Upper lobe of right lung (tissue), 1 donor: ENCODE results near the gene FAM20B. TPM values are rescaled to one million over a fixed set of nuclear protein-coding genes. Genes with fewer than 3 reads are reported as not detected.

Experiments used
- ATAC-seq: fragments of 200-7000 bp; cut with Tn5 transposase; one replicate; pipeline ENCODE4 v1.9.1; 2020; ENCODE audit warnings: mild to moderate bottlenecking, moderate library complexity
- DNase-seq: peaks from one replicate; pipeline ENCODE4 v3.0.0-alpha.2; 2020
- H3K27ac ChIP-seq: fragments of 200-600 bp; one replicate; pipeline ENCODE4 v1.8.0; 2022
- H3K27me3 ChIP-seq: fragments of 200-600 bp; one replicate; pipeline ENCODE4 v1.8.0; 2022; ENCODE audit warnings: mild to moderate bottlenecking
- H3K36me3 ChIP-seq: fragments of 200-600 bp; one replicate; pipeline ENCODE4 v1.8.0; 2022
- H3K4me1 ChIP-seq: fragments of 200-600 bp; one replicate; pipeline ENCODE4 v1.8.0; 2022
- H3K4me3 ChIP-seq: fragments of 200-600 bp; one replicate; pipeline ENCODE4 v1.8.0; 2022; ENCODE audit warnings: mild to moderate bottlenecking
- H3K9me3 ChIP-seq: fragments of 200-600 bp; one replicate; pipeline ENCODE4 v1.8.0; 2022
- intact Hi-C: fragments of 100-400 bp; cut with DNase I; formaldehyde crosslinking; loops from one replicate; pipeline ENCODE4 v1.11.0; 2022
- total RNA-seq: library from RNA; stranded (reverse); fragmentation: NEBNext Ultra II Directional; extraction: Animal tissue kit (Norgen Biotek cat#: 25700); gene quantifications from one replicate; pipeline ENCODE4 v1.2.1, GENCODE V29; 2021
- TF ChIP-seq, protein P1 (sequence below): fragments of 200-600 bp; IDR thresholded peaks from one replicate; pipeline ENCODE4 v1.8.0; 2022; ENCODE audit warnings: antibody characterized with exemption
- donor health status: DM: no; HTN: yes; CAD: no; lungs with severe emphysema.

Gene FAM20B
- total RNA-seq, 1 donor from 2014 or later, result 44.0 TPM

DNA sequence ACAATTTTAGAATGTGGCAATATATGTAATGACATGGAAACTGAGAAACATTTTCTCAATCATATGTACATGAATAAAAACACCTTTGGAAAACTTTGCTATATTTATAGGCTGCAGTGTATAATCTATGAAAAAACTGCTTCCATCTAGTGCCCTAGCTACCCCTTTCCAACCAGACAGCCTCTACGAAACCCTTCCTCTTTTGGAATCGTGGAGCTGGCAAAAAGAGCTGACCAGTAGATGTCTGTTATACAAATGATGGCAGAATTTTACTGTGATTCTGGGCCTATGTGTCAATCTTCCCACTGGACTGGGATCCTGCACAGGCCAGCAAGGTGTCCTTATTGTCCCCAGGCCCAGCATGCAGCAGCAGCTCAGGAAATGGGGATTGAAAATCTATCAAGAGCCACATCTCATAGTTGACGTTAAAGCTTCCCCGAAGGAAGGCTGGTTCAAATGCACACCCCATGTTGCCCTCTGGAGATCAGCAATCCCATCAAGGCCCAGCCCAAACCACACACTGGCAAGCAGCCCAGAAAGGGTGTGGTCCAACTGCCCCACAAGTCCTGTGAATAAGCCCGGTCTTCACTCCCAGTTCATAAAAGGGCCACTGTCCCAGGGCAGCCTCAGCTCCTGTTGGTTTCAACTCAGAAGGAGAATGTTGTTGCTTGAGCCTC lies 8.8 kb upstream of the FAM20B start:
- DNase-seq, result peak; percentile 92
- TF ChIP-seq, protein P1, sequence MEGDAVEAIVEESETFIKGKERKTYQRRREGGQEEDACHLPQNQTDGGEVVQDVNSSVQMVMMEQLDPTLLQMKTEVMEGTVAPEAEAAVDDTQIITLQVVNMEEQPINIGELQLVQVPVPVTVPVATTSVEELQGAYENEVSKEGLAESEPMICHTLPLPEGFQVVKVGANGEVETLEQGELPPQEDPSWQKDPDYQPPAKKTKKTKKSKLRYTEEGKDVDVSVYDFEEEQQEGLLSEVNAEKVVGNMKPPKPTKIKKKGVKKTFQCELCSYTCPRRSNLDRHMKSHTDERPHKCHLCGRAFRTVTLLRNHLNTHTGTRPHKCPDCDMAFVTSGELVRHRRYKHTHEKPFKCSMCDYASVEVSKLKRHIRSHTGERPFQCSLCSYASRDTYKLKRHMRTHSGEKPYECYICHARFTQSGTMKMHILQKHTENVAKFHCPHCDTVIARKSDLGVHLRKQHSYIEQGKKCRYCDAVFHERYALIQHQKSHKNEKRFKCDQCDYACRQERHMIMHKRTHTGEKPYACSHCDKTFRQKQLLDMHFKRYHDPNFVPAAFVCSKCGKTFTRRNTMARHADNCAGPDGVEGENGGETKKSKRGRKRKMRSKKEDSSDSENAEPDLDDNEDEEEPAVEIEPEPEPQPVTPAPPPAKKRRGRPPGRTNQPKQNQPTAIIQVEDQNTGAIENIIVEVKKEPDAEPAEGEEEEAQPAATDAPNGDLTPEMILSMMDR, result no peak
- intact Hi-C loops, result no loop called here
- peak; percentile 97 for ATAC-seq
- Histone ChIP-seq H3K9me3 (no peaks in the 10 kb centered on the region), H3K27ac (peak overlapping the region; percentile 24), H3K36me3 (no peaks in the 10 kb centered on the region), H3K27me3 (no peaks in the 10 kb centered on the region), H3K4me1 (peaks cover 18% of the 10 kb centered on the region), H3K4me3 (no peak overlapping the region)

DNA sequence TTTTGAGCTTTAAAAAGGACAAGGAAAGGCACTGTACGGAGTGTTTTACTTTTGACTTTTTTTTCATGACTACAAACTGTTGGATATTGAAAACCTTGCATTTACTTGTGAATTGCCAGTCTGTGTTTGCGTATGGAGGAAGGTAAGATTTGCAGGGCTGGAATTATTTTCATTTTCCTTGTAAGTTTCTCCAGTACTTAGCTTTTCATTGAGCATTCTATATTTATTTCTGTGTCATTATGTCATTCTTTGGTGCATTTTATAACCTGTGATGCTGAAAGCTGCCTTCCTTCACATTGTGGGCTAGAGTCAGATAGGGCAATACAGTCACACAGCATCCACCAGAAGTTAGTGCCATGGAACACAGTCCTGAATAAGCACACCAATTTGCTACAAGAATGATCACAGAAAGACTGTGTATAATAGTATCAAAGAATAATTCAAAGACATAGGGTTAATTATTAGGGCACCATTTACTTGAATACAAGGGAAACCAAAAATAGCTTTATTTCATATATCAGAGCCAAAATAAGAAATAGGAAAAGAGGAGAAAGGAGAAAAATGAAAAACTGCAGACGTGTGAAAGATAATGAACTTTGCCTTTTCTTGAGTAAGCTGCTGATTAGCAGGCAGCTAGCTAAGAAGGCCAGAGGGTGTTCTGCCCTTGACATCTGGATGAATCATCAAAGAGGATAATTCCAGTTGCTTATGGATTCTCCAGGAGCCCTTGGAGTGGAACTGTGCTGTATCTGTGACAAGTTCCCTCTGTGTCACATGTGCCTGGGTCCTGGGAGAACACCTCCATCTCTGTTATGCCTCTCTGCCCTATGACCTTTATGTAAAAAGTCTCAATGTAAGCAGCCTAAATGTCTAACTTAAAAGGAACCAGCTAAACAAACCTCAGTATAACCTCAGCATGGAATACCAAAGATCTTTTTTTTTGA lies 8.0 kb upstream of the FAM20B start:
- Histone ChIP-seq H3K27me3 (no peaks in the 10 kb centered on the region), H3K4me3 (no peak overlapping the region), H3K27ac (no peak overlapping the region), H3K9me3 (no peaks in the 10 kb centered on the region), H3K4me1 (peaks cover 18% of the 10 kb centered on the region), H3K36me3 (no peaks in the 10 kb centered on the region)
- ATAC-seq (no peak), DNase-seq (no peak)
- TF ChIP-seq, protein P1, result no peak
- intact Hi-C loops, result no loop called here

DNA sequence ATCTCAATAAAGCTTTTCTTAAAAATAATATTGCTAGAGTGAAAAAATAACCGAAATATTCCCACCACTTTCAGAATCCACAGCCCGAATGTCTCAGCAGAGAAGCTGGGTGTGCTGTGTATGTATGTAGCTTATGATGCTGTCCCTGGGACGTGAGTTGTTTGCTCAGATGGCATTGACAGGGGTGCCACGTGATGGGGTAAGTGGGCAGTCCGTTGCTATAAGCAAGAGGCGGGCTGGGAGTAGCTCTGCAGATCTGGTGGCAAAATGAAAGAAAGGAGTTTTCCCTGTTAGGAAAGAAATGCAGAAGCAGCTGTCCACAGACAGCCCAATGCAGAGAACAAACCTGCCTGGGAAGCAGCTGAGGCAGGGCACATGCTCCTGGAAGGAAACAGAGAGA lies 3.8 kb upstream of the FAM20B start:
- H3K4me3 ChIP-seq, result no peak overlapping the region
- H3K4me1 ChIP-seq, result peaks cover 15% of the 10 kb centered on the region
- TF ChIP-seq, protein P1, result no peak
- intact Hi-C loops, result no loop called here
- H3K9me3 ChIP-seq, result no peaks in the 10 kb centered on the region
- no peak for DNase-seq
- ATAC-seq, result no peak
- H3K27me3 ChIP-seq, result no peaks in the 10 kb centered on the region
- H3K36me3 ChIP-seq, result no peaks in the 10 kb centered on the region
- no peak overlapping the region for H3K27ac ChIP-seq

DNA sequence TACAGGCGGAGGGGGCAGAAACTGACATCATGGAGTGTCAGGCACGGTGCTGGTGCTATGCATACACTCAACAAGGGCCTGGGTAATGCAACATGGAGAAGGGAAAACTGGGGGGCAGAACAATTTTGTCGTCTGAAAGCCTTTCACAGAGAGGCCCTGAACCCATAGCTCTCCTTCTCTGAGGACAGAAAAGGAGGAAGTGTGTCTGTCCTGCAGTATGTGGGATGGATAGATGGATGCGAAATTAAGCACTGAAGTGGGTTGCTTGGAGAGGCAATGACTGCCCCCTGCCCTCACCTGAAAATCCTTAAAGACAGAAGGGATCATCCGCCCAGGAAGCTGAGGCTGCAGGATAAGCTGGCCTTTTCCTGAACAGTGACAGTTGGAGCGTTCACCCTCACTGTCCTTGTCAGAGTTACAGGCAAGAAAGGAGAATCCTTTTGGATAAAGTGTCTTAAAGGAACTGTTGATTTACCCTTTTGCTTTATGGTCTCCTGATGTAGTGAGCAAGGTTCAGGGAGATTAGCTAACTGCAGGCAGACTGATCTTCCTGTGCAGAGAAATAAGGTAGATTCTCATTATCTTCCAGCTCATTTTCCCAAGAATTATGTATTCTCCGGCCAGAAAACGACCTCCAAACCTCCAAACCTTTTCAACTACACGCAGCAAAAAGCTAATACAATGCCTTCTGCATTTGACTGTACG lies 1.6 kb upstream of the FAM20B start:
- ATAC-seq (no peak), DNase-seq (no peak)
- no peaks in the 10 kb centered on the region for H3K27me3 ChIP-seq
- H3K36me3 ChIP-seq, result no peaks in the 10 kb centered on the region
- no peak overlapping the region for H3K27ac ChIP-seq
- TF ChIP-seq, protein P1, result no peak
- H3K4me1 ChIP-seq, result peaks cover 6% of the 10 kb centered on the region
- intact Hi-C loops, result no loop called here
- no peak overlapping the region for H3K4me3 ChIP-seq
- H3K9me3 ChIP-seq, result no peaks in the 10 kb centered on the region

DNA sequence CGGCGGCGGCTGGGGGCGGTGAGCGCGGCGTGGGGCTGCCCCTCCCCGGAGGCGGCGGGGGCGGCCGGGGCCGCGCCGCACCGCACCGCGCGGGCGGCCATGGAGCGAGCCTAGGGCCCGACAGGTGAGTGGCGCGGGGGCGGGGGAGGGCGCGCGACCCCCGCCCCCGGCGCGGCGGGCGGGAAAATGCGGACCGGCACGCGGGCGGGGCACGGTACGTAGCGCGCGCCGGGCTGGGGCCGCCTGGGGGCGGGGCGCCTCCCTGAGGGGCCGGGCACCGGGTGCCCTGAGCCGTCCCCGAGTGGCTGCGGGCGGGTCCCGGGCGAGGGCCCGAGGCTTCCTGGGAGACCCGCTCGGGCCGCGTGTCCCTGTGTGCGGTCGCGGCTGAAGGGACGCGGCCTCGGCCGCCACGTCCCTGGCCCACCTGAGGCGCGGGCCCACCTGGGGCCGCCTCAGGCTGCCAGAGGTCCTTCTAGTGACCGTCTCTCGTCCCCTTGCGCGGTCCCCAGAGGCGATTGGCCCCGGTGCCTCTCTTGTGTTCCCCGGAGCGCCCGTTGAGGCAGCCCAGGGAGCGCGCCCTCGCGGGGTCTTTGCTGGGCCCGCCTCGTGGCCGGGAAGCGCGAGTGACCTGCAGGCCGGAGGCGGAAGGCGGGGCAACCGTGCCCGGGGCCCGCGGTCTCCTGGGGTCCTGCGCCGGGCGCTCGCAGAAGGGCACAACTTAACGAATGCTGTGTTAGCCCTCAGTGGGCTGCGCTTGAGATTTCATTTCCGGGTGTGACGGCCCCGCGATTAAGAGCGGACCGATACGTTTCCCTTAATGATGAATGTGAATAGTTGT lies 500 bp downstream of the FAM20B start:
- Histone ChIP-seq H3K4me3 (peak overlapping the region; percentile 94), H3K4me1 (peaks cover 10% of the 10 kb centered on the region), H3K27me3 (no peaks in the 10 kb centered on the region), H3K36me3 (no peaks in the 10 kb centered on the region), H3K27ac (peak overlapping the region; percentile 96), H3K9me3 (no peaks in the 10 kb centered on the region)
- TF ChIP-seq, protein P1, result no peak
- peak; percentile 93 for DNase-seq
- intact Hi-C loops, result no loop called here
- ATAC-seq, result peak; percentile 94
